HG03139 (cell line): ENCODE data around the gene ZNF138.
"Not testable (repeated sequence)": the region's sequence is repeated elsewhere in the genome, so short reads cannot be mapped to it uniquely, and the experiment has no call there.

Experiments
- ATAC-seq: cut with Tn5 transposase; IDR thresholded peaks from one replicate; pipeline ENCODE4 v1.9.1; 2021; ENCODE audit not compliant: unreplicated experiment

The ZNF138 gene

DNA sequence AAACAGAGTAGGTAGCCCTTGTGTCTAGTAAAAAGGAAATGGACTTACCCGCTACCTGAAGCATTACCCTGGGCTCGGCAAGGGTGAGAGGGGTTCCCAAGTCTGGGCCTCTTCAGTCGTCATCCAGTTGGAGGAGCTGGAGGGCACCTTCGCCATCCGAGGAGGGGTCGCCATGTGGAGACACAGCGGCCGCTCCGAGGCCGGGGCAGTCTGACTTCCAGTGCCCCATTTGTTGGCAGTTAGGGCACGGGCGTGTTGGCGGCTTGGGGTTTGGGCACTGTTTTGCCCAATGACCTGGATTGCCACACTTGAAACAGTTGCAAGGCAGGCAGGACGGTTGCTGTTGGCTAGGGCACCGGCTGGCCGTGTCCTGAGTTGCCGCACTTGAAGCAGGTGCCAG, 43.8 kb downstream of the ZNF138 start:
- ATAC-seq = not testable (repeated sequence)

DNA sequence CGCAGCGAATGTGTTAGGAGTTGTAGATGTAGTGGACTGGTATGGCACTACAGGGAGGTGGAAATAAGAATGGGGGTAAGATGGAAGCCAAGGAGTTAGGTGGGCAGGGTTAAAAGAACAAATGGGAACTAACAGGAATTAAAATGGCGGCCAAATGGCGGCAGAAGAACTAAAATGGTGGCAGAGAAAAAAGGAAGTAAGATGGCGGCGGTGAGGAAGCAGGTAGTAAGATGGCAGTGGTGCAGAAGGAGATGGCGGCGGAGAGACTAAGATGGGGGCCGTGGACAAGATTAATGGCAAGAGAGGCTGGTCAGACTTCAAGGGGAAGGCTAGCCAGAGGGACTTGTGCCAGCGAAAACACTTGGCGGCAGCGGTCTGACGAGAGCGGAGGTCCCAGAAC, 44.5 kb downstream of the ZNF138 start:
- no peak for ATAC-seq

DNA sequence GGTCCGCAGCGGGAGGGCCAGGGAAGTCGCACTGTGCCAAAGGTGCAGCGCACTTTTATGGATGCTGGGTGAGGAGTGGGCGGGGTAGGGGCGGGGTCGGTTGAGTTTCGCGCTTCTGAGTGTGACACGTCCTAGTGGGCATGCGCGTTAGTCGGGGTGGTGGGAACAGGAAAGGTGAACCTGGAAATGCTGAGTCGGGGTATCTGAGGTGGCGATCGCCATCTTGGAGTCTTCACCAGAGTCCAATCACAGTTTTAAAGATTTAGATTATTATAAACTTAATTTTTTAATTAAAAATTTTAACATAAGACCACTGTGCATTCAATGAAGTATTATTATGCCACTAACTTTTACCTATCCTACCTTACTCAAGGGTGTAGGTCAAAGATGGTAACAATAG, 45.7 kb downstream of the ZNF138 start:
- ATAC-seq = no peak

DNA sequence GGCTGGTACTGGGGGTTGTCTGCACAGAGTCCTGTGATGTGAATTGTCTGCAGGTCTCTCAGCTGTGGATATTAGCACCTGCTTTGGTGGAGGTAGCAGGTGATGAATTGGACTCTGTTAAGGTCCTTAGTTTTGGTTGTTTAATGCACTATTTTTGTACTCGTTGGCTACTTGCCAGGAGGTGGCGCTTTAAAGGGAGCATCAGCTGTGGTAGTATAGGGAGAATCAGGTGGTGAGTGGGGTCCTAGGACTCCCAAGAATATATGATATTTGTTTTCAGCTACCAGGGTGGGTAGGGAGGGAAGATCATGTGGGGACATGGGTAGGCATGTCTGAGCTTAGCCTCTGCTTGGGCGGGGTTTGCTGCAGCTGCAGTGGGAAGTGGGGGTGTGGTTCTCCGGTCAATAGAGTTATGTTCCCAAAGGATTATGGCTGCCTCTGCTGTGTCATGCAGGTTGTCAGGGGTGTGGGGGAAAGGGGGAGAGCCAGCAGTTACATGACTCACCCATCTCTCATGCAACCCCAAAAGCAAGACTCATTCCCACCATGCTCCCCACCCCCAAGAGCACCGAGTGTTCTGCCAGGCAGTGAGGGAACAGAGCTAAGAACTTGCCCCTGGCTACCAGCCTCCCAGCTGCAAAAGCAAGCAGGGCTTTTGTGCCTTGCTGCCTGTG, 55.2 kb downstream of the ZNF138 start:
- ATAC-seq = no peak

DNA sequence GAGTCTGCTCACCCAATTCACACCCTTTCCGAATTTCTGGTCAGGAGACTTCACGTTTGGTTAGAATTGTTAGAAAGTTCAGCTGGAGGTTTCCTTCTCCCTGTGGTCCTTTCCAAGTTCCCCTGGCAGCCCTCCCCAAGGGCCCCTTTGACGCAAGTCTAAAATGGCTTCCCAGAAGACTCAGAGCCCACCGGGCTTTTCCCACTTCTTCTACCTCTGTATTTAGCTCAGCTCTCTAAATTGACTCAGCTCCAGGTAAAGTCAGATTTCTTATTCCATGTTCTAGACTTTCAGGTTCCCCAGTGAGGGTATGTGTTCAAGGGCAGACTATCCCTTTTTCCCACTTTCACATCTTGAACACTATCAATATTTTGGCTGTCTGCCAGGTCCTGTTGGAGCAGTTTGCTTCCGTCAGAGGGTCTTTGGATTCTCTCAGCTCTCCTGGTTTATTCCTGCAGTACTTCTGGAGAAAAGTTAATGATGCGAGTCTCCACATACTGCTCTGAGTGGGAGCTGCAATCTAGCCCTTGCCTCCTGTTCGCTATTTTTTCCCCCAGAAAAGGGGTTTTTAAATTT, 55.8 kb downstream of the ZNF138 start:
- no peak for ATAC-seq

DNA sequence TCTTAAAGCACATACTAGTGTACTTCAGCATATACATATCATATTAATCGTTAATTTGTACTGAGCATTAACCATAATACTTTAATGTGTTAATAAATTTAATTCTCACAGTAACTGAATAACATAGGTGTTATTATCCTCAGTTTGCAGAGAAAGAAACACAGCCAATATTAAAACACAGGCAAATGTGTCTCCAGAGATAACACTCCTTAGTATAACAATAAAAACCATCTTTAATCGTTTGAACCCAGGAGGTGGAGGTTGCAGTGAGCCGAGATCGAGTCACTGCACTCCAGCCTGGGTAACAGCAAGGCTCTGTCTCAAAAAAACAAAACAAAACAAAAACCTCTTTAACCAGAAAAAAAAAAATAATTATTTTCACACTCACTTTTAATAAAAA, 59.5 kb downstream of the ZNF138 start:
- ATAC-seq = no peak

DNA sequence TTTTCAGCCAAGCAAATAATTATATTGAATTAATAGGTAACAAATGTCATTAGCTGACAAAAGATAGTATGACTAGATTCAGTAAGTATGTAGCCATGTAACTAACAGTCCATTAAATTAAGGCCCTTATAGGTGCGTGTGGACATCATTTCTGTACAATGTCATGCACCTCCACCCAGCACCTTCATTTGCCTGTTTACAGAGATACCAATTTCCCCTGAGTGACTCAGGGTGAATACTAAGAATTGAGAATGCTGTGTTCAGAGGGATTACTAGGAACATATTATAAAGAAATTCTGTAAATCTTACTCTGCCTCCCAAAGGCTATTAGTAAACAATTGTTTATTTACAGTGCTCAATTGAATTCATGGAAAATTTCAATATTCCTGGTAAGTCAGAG, 60.7 kb downstream of the ZNF138 start:
- no peak for ATAC-seq

DNA sequence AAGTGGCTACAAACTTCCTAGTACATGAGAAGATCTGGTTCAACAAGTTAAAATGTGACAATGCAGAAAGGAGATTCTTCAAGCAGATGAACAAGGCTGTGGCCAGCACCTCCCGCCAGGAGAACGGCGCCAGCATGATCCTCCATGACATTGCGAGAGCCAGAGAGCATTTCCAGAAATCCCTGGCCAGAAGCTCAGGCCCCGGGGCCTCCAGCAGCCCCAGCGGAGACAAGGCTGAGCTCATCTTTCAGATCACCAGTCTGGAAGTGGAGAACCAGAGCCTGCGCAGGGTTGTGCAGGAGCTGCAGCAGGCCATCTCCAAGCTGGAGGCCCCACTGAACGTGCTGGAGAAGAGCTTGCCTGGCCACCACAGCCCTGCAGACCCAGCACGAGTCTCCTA, 68.8 kb downstream of the ZNF138 start:
- no peak for ATAC-seq

DNA sequence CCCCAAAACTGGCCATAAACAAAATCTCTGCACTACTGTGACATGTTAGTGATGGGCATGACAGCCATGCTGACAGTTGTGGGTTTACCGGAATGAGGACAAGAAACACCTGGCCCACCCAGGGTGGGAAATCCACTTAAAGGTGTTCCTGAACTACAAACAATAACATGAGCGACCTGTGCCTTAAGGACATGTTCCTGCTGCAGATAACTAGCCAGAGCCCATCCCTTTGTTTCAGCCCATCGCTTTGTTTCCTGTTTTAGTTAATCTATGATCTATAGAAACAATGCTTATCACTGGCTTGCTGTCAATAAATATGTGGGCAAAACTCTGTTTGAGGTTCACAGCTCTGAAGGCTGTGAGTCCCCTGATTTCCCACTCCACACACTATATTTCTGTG, 69.3 kb downstream of the ZNF138 start:
- ATAC-seq = not testable (repeated sequence)

DNA sequence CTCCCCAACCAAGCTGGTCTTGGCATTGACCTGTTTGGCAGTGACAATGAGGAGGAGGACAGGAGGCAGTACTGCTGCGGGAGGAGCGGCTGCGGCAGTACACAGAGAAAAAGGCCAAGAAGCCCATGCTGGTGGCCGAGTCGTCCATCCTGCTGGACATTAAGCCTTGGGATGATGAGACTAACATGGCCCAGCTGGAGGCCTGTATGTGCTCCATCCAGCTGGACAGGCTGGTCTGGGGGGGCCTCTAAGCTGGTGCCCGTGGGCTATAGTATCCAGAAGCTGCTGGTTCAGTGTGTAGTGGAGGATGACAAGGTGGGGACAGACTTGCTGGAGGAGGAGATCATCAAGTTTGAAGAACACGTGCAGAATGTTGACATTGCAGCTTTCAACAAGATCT, 69.7 kb downstream of the ZNF138 start:
- no peak for ATAC-seq

DNA sequence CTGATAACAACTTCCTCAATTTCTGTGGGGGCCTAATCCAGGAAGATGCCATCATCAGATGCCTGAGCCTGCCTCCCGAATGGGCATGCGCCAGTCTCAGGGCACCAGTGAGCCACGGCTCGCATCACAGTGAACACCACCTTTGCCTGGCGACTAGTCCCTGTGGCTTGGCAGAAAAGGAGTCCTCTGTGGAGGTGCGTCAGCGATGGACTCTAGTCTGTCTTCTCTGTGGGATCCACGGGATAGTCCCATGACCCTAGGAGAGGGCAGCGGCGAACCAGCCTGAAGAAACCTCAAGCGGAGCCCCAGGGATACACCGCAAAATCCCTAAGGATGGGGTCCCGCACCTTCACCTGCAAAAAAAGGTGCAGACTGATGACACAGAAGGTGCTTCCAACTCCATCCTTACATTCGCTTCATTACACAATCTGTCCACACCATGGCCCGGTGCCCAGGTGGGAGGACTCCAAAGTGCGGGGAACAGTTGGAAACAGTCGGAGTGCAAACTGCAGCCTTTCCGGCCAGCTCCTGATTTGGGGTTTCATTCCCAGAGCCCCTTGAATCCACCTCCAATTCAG, 73.7 kb downstream of the ZNF138 start:
- ATAC-seq = no peak

DNA sequence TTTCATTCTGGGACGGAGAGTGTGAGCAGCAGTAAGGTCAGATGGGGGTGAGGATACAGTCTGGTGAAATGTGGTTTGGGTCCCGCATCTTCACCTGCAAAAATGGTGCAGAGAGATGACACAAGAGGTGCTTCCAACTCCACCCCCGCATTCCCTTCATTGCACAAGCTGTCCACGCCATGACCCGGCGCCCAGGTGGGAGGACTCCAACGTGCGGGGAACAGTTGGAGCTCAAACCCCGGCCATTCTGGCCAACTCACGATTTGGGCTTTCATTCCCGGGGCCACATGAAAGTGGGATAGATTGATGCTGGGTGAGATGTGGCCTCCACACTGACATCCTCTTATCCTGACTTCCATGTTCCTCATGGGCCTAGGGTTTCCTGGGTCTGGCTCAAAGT, 74.3 kb downstream of the ZNF138 start:
- no peak for ATAC-seq

DNA sequence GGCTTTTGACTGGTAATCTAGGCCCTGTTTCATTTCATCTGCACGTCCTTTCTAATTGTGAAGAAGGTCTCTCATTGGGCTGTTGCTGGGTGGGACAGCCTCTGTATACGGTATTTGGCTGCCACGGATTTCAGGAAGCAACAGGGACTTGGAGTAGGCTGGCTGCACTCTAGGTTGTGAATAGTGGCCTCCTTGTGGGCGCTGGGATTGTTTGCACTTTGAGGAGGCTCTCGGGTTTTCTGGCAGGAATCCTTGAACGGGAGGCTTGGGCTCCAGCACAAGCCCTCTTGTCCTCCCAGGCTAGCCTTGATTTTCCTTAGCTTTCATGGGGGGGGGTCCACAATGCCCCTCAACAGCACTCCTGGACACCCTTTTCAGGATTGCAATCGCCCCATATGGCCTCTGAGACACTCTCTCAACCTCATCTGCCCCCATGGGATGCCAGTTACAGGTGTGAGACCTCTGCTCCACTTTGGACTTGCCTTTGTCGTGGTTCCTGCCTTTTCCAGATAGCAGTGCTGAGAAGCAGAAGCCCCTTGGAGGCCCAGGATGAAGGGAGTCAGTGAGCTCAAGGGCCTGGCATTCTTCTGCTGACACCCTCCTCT, 75.0 kb downstream of the ZNF138 start:
- ATAC-seq = no peak

DNA sequence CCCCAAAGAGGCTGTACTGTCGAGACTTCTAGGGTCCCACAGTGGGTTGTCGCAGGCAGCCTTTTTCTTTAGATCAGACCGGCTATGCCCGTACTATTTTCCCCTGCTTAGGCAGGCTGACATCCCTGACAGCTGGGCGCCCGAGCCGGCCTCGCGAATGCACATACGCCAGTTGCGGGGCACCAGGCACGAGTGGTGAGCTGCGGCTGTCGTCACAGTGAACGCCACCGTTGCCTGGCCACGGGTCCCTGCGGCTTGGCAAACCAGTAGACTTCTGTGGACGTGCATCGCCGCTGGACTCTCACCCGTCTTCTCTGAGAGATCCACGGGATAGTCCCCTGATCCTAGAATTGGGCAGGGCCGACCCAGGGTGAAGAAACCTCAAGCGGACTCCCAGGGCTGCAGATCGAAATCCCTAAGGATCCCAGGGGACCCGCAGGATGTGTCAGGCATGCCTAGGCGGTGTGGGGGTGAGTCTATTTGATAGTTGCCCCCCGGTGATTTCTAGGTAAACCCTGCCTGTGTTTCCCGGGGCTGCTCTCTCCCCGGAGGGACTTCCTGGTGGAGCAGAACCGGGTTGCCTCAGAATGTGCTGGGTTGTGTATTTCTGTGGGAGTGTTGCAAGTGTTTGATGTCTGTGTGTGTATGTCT, 75.8 kb downstream of the ZNF138 start:
- ATAC-seq = no peak

DNA sequence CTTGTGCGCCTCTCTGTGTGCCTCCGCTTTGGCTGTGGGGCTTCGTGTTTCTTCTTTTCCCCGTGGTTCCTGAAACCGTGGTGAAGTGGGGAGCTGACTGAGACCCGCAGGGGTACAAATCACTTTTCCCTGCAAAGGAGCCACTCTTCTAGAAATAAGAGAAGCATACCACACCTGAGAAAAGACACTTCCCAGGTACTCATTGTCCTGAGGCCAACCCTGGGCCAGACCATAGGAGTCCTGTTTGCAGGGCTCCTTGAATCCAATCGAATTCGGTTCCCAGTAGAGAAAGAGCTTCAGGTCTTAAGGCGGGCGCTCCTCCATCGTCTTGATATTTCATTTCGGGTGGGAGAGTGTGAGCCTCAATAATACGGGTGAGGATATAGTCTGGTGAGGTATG, 76.4 kb downstream of the ZNF138 start:
- ATAC-seq = no peak

DNA sequence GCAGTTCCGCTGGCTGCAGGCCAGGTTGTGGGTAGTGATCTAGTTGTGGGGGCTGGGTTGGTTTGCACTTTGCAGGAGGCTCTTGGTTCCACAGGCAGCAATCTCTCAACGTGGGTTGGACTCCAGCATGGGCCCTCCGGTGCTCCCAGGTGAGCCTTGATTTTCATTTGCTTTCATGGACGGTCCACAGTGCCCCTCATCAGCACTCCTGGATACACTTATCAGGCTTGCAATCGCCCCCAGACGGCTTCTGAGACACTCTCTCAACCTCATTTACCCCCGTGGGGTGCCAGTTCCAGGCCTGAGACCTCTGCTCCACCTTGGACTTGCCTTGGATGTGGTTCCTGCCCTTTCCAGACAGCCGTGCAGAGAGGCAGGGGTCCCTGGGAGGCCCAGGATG, 77.5 kb downstream of the ZNF138 start:
- no peak for ATAC-seq

DNA sequence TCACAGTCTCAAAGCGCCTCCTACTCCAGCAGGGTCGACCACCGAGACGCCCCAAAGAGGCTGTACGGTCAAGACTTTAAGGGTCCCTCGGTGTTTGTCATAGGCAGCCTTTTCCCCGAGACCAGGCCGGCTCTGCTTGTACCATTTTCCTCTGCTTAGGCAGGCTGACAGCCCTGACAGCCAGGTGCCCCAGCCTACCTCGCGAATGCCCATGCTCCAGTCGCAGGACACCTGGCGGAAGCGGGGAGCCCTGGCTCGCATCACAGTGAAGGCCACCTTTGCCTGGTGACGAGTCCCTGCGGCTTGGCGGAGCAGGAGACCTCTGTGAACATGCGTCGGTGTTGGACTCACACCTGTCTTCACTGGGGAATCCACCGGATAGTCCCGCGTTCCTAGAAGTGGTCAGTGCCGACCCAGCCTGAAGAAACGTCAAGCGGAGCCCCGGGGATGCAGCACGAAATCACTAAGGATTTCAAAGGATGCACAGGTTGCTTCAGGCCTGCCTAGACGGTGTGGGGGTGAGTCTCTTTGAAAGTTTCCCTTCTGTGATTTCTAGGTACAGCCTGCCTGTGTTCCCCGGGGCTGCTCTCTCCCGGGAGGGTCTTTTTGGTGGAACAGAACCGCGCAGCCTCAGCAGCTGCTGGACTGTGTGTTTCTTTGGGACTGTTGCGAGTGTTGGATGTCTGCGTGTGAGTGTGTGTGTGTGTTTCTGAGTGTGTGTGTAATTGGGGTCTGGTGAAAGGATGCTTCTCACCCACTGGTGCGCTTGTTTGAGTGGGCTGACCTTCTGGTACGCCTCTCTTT, 78.3 kb downstream of the ZNF138 start:
- ATAC-seq = no peak

DNA sequence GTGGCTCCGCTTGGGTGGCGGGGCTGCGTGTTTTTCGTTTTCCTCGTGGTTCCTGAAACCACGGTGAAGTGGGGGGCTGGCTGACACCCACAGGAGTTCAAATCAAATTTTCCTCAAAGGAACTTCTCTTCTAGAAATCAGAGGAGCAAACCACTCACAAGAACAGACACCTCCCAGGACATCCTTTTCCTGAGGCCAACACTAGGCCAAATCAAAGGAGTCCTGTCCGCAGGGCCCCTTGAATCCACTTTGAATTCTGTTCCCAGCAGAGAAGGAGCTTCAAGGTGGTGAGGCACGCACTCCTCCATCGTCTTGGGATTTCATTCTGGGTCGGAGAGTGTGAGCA, 78.9 kb downstream of the ZNF138 start:
- no peak for ATAC-seq

DNA sequence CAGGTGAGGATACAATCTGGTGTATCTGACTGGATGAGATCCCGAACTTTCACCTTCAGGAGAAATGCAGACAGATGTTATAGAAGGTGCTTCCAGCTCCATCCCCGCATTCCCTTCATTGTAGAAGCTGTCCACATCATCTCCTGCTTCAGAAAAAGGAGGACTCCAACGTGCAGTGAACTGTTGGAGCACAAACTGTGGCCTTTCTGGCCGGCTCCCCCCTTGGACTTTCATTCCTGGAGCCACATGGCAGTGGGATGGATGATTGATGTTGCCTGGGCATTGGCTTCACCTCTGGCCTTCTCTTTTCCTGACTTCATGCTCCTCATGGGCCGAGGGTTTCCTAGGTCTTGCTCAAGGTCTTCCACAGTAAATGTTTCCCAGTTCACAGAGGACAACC, 79.3 kb downstream of the ZNF138 start:
- no peak for ATAC-seq

DNA sequence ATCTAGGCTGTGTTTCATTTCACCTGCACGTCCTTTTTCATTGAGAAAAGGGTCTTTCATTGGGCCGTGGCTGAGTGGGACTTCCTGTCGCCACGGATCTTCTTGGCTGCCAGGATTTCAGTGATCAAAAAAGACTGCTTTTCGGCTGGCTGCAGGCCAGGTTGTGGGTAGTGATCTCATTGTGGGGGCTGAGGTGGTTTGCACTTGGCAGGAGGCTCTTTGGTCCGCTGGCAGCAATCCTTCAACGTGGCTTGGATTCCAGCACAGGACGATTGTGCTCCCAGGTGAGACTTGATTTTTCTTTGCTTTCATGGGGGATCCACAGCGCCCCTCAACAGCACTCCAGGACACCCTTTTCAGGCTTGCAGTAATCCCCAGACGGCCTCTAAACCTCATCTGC, 79.9 kb downstream of the ZNF138 start:
- ATAC-seq = no peak

DNA sequence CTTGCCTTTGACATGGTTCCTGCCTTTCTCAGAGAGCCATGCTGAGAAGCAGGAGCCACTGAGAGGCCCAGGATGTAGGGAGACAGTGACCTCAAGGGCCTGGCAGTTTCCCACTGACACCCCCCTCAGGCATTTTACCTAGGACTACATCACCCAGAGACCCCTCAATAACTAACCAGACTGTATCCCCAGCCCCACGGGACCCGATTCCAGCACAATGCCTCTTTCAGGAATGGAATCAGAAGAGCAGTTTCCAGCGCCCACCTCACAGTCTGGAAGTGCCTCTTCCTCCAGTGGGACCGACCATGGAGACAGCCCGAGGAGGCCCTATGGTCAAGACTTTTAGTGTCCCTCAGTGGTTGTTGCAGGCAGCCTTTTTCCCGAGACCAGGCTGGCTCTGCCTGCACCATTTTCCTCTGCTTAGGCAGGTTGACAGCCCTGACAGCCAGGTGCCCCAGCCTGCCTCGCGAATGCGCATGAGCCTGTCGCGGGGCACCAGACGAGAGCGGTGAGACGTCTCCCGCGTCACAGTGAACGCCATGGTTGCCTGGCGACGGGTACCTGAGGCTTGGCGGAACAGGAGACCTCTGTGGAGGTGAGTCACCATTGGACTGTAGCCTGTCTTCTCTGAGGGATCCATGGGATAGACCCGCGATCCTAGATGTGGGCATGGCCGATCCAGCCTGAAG, 80.5 kb downstream of the ZNF138 start:
- ATAC-seq = no peak
